ENCODE results near the gene SAMM50.

DNA sequence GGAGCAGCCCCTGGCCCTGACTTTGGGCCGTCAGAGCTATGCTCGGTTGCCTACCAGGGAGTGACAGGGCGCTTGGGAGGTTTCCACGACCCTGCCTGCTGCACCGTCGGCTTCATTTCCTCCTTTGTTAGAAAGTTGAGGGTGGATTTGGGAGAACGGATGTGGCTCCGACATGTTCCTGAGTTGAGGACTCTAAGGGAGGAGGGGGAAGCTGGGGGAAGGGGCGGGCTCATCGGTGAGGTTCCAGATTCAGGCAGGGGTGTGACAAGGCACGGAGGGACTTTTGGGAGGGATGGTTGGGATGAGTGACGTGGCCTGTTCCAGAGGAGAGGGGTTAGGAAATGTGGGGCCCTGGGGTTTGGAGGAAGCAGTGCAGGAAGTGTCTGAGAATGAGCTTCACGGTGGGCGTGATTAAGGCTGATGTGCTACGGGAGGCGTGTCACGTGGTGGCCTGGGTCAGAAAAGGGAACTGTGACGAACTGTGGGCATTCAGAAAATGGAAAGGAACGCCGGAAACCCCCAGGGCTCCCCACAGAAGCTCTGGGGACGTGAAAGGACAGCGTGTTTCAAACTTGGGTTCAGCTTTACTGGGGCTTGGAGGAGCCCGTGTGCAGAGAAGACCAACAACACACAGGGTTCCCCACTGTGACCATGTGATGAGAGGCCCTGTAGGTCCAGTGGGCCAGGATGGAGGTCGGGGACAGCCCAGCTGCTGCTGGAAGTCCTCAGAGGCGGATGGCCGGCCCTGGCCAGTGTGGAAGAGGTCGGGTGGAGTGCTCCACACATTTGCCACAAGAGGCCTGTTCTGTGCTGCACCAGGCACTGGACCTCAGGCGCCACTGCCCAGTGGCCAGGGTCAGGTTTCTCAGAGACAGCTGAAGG is 71.6 kb downstream of the SAMM50 start:
- TF ChIP-seq SIN3A (IDR thresholded peaks at IDR 0.05; ENCODE audit: low read depth) (no peak), EZH2phosphoT487 (IDR thresholded peaks at IDR 0.05; ENCODE audit: borderline replicate concordance) (no peak), ZFX (IDR thresholded peaks at IDR 0.05) (no peak), POLR2A (IDR thresholded peaks at IDR 0.05; ENCODE audit: borderline replicate concordance, extremely low read depth, insufficient read depth, insufficient read length) (no peak), CTCF (IDR thresholded peaks at IDR 0.05 in 2 of 3, conservative IDR thresholded peaks at IDR 0.05 in 1 of 3; ENCODE audit: borderline replicate concordance in 1 of 3, insufficient read depth in 1 of 3, low read depth in 2 of 3, low read length in 2 of 3) (no peak), EZH2 (IDR thresholded peaks at IDR 0.05) (no peak), MAX (IDR thresholded peaks at IDR 0.05) (no peak), ATF3 (IDR thresholded peaks at IDR 0.05) (no peak), SP1 (IDR thresholded peaks at IDR 0.05; ENCODE audit: low read depth) (no peak), POLR2AphosphoS5 (IDR thresholded peaks at IDR 0.05; ENCODE audit: low read depth, low read length) (no peak), YY1 (IDR thresholded peaks at IDR 0.05; ENCODE audit: extremely low read depth, insufficient replicate concordance, low read depth, low read length) (no peak), CEBPB (IDR thresholded peaks at IDR 0.05; ENCODE audit: low read depth) (no peak), REST (IDR thresholded peaks at IDR 0.05; ENCODE audit: low read depth) (no peak), JUND (IDR thresholded peaks at IDR 0.05) (no peak)
